Left lung (tissue), 10 donors: ENCODE results near the gene THAP12. TPM values are rescaled to one million over a fixed set of nuclear protein-coding genes. Genes with fewer than 3 reads are reported as not detected.

ENCODE experiments used
- ATAC-seq: fragments of 200-7000 bp; cut with Tn5 transposase; one replicate; pipeline ENCODE4 v1.9.1; 2020; ENCODE audit warnings: moderate library complexity
- DNase-seq, 4 donors: peaks; one replicate each; pipeline ENCODE4 v3.0.0-alpha.2; 2013 to 2020
- H3K27ac ChIP-seq, 2 donors: fragments of 200-600 bp; sonication (generic) in 1 of 2; one replicate each; pipeline versions ENCODE4 v1.5.0 to v1.8.0; 2020 to 2021
- H3K27me3 ChIP-seq, 2 donors: fragments of 200-600 bp; sonication (generic) in 1 of 2; one replicate each; pipeline versions ENCODE4 v1.5.0 to v1.8.0; 2020 to 2021
- H3K36me3 ChIP-seq, 2 donors: fragments of 200-600 bp; sonication (generic) in 1 of 2; one replicate each; pipeline versions ENCODE4 v1.5.0 to v1.8.0; 2020 to 2021
- H3K4me1 ChIP-seq, 2 donors: fragments of 200-600 bp; one replicate each; pipeline ENCODE4 v1.8.0; 2021
- H3K4me3 ChIP-seq, 2 donors: fragments of 200-600 bp; sonication (generic) in 1 of 2; one replicate each; pipeline versions ENCODE4 v1.5.0 to v1.8.0; 2020 to 2021; ENCODE audit warnings: mild to moderate bottlenecking in 1 of 2
- H3K9me3 ChIP-seq, 2 donors: fragments of 200-600 bp; sonication (generic) in 1 of 2; one replicate each; pipeline versions ENCODE4 v1.5.0 to v1.8.0; 2020 to 2021
- CTCF ChIP-seq, 2 donors: fragments of 200-600 bp; sonication (generic) in 1 of 2; IDR thresholded peaks; one replicate each; pipeline versions ENCODE4 v1.5.0 to v1.8.0; 2021; ENCODE audit warnings: antibody characterized with exemption in 2 of 2
- intact Hi-C, 2 donors: fragments of 100-400 bp; cut with DNase I; formaldehyde crosslinking; loops; one replicate each; pipeline versions ENCODE4 v1.11.2 to v1.14.2; 2022
- polyA plus RNA-seq, 6 donors: library from polyadenylated mRNA; unstranded; fragments of 120-200 nt; gene quantifications; one replicate each; pipeline ENCODE4 v1.2.1, GENCODE V29; 2013; ENCODE audit not compliant: insufficient read length in 6 of 6
- total RNA-seq, 2 donors: library from RNA; stranded (reverse); fragmentation: NEBNext Ultra II Directional; extraction: Animal tissue kit (Norgen Biotek cat#: 25700); gene quantifications; one replicate each; pipeline ENCODE4 v1.2.1, GENCODE V29; 2021
- donor health status: DM: no; HTN: yes; CAD: no.
- donor health status: DM: no; HTN: no; CAD: no.

THAP12 gene
- total and polyA plus RNA-seq, 8 donors, result 27.1 to 108 (median 94.6) TPM

- H3K36me3 ChIP-seq, result no peaks in the 10 kb centered on the region
- H3K27me3 ChIP-seq, result no peaks in the 10 kb centered on the region
- no peak for ATAC-seq
- no peak for DNase-seq
- peaks cover 0 to 13% of the 10 kb centered on the region in 2 donors for H3K9me3 ChIP-seq
- H3K27ac ChIP-seq, result no peak overlapping the region
- intact Hi-C loops, result no loop called here
- H3K4me1 ChIP-seq, result peaks cover 4 to 10% of the 10 kb centered on the region in 2 donors
- TF ChIP-seq CTCF (IDR thresholded peaks at IDR 0.05), result no peak
- no peak overlapping the region for H3K4me3 ChIP-seq
These were observed 50.3 kb downstream of the THAP12 start for GRCh38 chr11:76330651-76331050.

GRCh38 chr11:76329983-76330382, 50.9 kb downstream of the THAP12 start:
- ATAC-seq, result peak; percentile 52

DNA sequence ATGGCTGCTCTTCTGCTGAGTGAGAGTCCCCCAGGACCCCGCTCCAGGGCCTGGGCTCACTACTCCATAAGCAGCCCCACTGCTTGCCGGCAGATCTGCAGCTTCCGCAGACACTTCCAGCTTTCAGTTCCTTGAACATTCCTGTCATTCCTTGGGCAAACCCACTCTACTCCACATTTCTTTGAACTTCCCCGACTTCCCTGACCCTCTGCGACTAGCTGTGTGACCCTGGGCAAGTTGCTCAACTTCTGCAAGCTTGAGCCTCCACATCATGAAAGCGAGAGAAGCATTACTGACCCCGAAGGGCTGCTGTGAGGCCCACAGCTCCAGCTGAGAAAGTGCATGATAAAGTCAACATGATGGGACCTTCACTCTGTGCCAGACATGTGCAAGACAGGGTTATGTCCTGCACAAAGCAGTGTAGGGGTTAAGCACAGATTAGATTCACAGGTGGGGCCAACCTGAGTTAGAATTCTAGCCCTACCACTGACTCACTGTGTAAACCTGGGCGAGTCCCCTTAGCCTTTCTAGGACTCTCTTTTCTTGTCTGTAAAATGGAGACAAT, 51.8 kb downstream of the THAP12 start:
- intact Hi-C loops, result no loop called here
- peaks cover 0 to 1% of the 10 kb centered on the region in 2 donors for H3K9me3 ChIP-seq
- ATAC-seq (peak; percentile 79), DNase-seq (peak in 2 of 4 donors; percentile 49 to 66)
- H3K4me3 ChIP-seq, result no peak overlapping the region
- H3K27me3 ChIP-seq, result no peaks in the 10 kb centered on the region
- no peak for TF ChIP-seq CTCF (IDR thresholded peaks at IDR 0.05)
- no peak overlapping the region for H3K27ac ChIP-seq
- no peaks in the 10 kb centered on the region for H3K36me3 ChIP-seq
- H3K4me1 ChIP-seq, result peaks cover 4 to 10% of the 10 kb centered on the region in 2 donors

More at GRCh38 chr11:76329983-76330382, 50.9 kb downstream of the THAP12 start:
- Histone ChIP-seq H3K36me3 (no peaks in the 10 kb centered on the region), H3K9me3 (peaks cover 0 to 9% of the 10 kb centered on the region in 2 donors), H3K4me3 (no peak overlapping the region), H3K27me3 (no peaks in the 10 kb centered on the region), H3K4me1 (peaks cover 4 to 10% of the 10 kb centered on the region in 2 donors), H3K27ac (no peak overlapping the region)
- TF ChIP-seq CTCF (IDR thresholded peaks at IDR 0.05), result no peak
- no peak for DNase-seq
- intact Hi-C loops, result no loop called here

GRCh38 chr11:76327756-76328388, 53.1 kb downstream of the THAP12 start:
- intact Hi-C loops, result no loop called here
- no peak for ATAC-seq
- TF ChIP-seq CTCF (IDR thresholded peaks at IDR 0.05), result no peak

GRCh38 chr11:76327202-76327601, 53.7 kb downstream of the THAP12 start:
- H3K36me3 ChIP-seq, result no peaks in the 10 kb centered on the region
- peaks cover 6 to 10% of the 10 kb centered on the region in 2 donors for H3K4me1 ChIP-seq
- no peak for DNase-seq
- TF ChIP-seq CTCF (IDR thresholded peaks at IDR 0.05), result no peak
- ATAC-seq, result no peak
- peaks cover under 1 to 7% of the 10 kb centered on the region in 2 donors for H3K27me3 ChIP-seq
- intact Hi-C loops, result no loop called here
- H3K27ac ChIP-seq, result no peak overlapping the region
- H3K4me3 ChIP-seq, result no peak overlapping the region
- H3K9me3 ChIP-seq, result no peaks in the 10 kb centered on the region

More at GRCh38 chr11:76327756-76328388, 53.1 kb downstream of the THAP12 start:
- no peak overlapping the region for H3K4me3 ChIP-seq
- H3K36me3 ChIP-seq, result no peaks in the 10 kb centered on the region
- H3K27me3 ChIP-seq, result peaks cover 0 to under 1% of the 10 kb centered on the region in 2 donors
- peaks cover 4 to 10% of the 10 kb centered on the region in 2 donors for H3K4me1 ChIP-seq
- H3K27ac ChIP-seq, result no peak overlapping the region
- DNase-seq, result no peak
- H3K9me3 ChIP-seq, result no peaks in the 10 kb centered on the region
